SJSA1 (cell line): ENCODE results near the gene TEAD1. TPM values are rescaled to one million over a fixed set of nuclear protein-coding genes. Genes with fewer than 3 reads are reported as not detected.
A peak's percentile ranks its signal among the peaks of the same experiment; 100 is the strongest.

Source experiments
- DNase-seq, 2 experiments: peaks; one replicate each; pipeline ENCODE4 v3.0.0-alpha.2; 2015 to 2020; ENCODE audit warnings: low spot score in 2 of 2, low read depth in 1 of 2
- H3K27ac ChIP-seq: fragments of 250-450 bp; sonication (Bioruptor Pico); 2 replicates; pipeline ENCODE4 v1.5.1; 2020; ENCODE audit warnings: mild to moderate bottlenecking, moderate library complexity
- H3K27me3 ChIP-seq: fragments of 250-450 bp; sonication (Bioruptor Pico); replicated peaks from 2 replicates; pipeline ENCODE4 v1.5.1; 2020; ENCODE audit warnings: mild to moderate bottlenecking, moderate library complexity
- H3K36me3 ChIP-seq: fragments of 250-450 bp; sonication (Bioruptor Pico); 2 replicates; pipeline ENCODE4 v1.5.1; 2020; ENCODE audit warnings: mild to moderate bottlenecking
- H3K4me1 ChIP-seq: fragments of 250-450 bp; sonication (Bioruptor Pico); replicated peaks from 2 replicates; pipeline ENCODE4 v1.6.1; 2021; ENCODE audit warnings: mild to moderate bottlenecking
- H3K4me3 ChIP-seq: fragments of 250-450 bp; sonication (Bioruptor Pico); 2 replicates; pipeline ENCODE4 v1.5.1; 2020; ENCODE audit warnings: mild to moderate bottlenecking
- H3K9me3 ChIP-seq: fragments of 250-450 bp; sonication (Bioruptor Pico); replicated peaks from 2 replicates; pipeline ENCODE4 v1.5.1; 2020; ENCODE audit warnings: mild to moderate bottlenecking
- total RNA-seq: library from RNA; depleted of rRNA; stranded (reverse); fragments of >200 nt; shearing (Covaris generic); gene quantifications from 2 replicates; pipeline ENCODE4 v1.2.3, GENCODE V29; 2014

TEAD1 gene
- total RNA-seq, 1 experiment from 2014 or later: 123 TPM

GRCh38 chr11:12962306-12962705 lies 288.1 kb downstream of the TEAD1 start:
- Histone ChIP-seq H3K27ac (no peak overlapping the region), H3K27me3 (0 out of 2 replicates have a peak, but pooled peaks cover 2% of the 10 kb centered on the region), H3K9me3 (no peaks in the 10 kb centered on the region), H3K4me3 (no peak overlapping the region), H3K4me1 (no peaks in the 10 kb centered on the region), H3K36me3 (no peaks in the 10 kb centered on the region)
- DNase-seq: no peak

- Histone ChIP-seq H3K9me3 (no peaks in the 10 kb centered on the region), H3K4me3 (no peak overlapping the region), H3K27ac (no peak overlapping the region), H3K36me3 (no peaks in the 10 kb centered on the region), H3K27me3 (0 out of 2 replicates have a peak, but pooled peaks cover 2% of the 10 kb centered on the region), H3K4me1 (no peaks in the 10 kb centered on the region)
- DNase-seq: no peak
These were observed 288.8 kb downstream of the TEAD1 start for GRCh38 chr11:12963051-12963450.

DNA sequence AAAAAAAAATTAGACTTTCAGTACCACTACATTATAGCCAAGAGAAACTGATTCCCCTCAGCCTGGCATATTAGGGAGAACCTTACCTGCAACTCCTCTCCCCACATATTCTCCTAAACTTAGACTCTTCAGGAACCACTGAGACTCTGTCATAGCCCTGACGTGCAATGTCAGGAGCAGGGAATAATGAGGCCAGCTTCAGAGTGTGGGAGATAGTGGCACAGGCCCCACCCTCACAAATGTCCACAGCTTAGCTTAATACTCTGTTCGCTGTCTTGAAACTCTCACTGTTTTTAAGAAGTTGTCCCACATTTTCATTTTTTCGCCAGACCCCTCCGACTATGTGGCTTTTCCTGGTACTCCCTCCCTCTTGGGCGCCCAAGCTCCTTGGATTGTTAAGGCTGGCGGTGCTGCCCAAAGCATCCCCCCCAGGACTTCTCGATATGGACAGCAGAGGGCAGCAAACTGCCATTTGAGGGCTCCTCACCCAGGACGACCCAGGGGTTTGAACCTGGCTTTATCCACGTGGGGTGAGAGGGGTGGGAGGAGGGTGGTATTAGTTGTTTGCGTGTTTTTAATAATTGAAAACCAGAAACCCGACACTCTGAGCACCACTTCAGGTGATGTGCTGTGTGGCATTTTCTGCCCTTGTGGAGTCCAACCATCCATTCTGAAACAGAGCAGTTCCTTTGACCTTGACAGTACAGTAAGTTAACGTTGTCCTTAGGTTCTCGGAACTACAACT lies 289.7 kb downstream of the TEAD1 start:
- 0 out of 2 replicates have a peak, but pooled peaks cover 2% of the 10 kb centered on the region for H3K27me3 ChIP-seq
- H3K36me3 ChIP-seq: no peaks in the 10 kb centered on the region
- H3K9me3 ChIP-seq: no peaks in the 10 kb centered on the region
- no peak overlapping the region for H3K4me3 ChIP-seq
- no peak overlapping the region for H3K27ac ChIP-seq
- H3K4me1 ChIP-seq: no peaks in the 10 kb centered on the region
- DNase-seq: peak; percentile 78 to 85

GRCh38 chr11:12964650-12965049 lies 290.4 kb downstream of the TEAD1 start:
- Histone ChIP-seq H3K4me1 (no peaks in the 10 kb centered on the region), H3K9me3 (no peaks in the 10 kb centered on the region), H3K4me3 (no peak overlapping the region), H3K27me3 (peaks cover 3% of the 10 kb centered on the region; the same call in 1 of the 2 replicates), H3K36me3 (no peaks in the 10 kb centered on the region), H3K27ac (no peak overlapping the region)
- no peak for DNase-seq

DNA sequence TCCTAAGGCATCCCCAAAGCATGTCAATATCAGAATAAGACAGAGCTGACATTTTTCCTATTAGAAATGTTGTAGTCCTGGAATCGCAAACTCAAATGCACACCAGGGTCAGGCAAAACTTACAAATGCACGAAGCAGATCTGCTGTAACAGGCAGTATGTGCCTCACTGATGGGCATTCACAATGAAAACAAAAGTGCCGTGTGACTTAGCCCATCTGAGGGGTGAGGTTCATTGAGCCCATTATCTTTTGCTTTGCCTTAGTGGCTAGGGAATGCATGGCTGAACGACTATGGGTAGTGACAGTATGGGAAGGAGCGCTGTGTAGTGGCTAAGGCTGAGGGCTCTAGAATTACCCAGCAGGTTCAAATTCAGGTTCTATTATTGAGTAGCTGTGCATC lies 291.8 kb downstream of the TEAD1 start:
- H3K4me1 ChIP-seq: no peaks in the 10 kb centered on the region
- no peak overlapping the region for H3K27ac ChIP-seq
- H3K27me3 ChIP-seq: peaks cover 10% of the 10 kb centered on the region; the same call in 1 of the 2 replicates
- DNase-seq: no peak
- H3K36me3 ChIP-seq: no peaks in the 10 kb centered on the region
- H3K4me3 ChIP-seq: no peak overlapping the region
- no peaks in the 10 kb centered on the region for H3K9me3 ChIP-seq

DNA sequence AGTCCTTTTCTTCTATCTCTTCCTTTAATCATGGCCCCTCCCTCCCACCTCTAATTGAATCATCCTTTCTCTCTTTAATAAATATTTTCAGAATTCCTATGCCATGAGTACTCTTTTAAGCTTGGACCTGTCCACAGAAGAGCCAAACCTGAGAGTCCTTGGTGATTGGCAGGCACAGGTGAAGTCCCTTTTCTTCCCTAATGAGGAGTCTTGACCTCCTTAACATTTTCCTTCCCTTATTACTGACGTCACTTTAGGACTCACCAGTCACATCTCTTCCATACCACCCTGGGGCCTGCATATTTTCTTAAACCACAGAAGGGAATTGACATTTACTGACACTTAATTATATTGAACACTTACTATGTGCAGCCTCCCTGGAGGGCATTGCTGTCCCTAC lies 293.9 kb downstream of the TEAD1 start:
- Histone ChIP-seq H3K4me1 (no peaks in the 10 kb centered on the region), H3K4me3 (no peak overlapping the region), H3K9me3 (no peaks in the 10 kb centered on the region), H3K27me3 (peaks cover 22% of the 10 kb centered on the region; the same call in 1 of the 2 replicates), H3K27ac (no peak overlapping the region), H3K36me3 (no peaks in the 10 kb centered on the region)
- DNase-seq: no peak

DNA sequence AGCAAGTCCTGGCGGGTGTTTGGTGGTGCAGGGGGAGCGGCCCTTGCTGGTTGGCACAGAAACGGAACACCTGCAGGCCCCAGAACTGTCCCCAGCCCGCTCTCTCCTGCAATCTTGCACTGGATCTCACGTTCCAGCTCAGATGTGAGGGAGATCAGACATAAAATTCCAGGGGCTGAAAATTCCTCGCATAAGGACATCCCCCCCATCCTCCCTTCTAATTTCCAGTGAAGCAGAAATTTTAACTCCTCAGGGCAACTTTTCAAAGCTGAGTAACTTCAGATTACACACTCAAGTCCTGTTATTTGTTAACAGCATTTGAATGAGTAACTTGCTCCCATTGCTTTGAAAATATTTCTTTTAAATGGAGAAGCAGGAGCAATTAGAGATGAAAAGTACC lies 294.6 kb downstream of the TEAD1 start:
- Histone ChIP-seq H3K27ac (no peak overlapping the region), H3K36me3 (no peaks in the 10 kb centered on the region), H3K27me3 (peaks cover 23% of the 10 kb centered on the region; the same call in 1 of the 2 replicates), H3K9me3 (no peaks in the 10 kb centered on the region), H3K4me3 (no peak overlapping the region), H3K4me1 (no peaks in the 10 kb centered on the region)
- DNase-seq: no peak

DNA sequence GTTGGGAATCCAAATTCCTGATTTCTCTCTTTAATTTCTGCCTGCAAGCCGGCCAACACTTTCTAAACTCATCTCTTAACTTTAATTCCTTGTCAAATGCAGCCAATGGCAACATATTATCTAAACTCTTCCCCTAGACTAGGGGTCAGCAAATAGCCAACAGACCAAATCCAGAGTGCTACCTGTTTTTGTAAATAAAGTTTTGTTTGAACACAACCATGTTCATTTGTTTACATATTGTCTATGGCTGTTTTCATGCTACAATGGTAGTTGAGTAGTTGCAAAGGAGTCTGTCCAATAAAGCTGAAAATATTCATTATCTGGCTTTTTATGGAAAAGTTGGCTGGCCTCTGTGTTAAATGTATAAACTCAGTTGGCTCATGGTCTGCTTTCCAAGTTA lies 297.7 kb downstream of the TEAD1 start:
- Histone ChIP-seq H3K4me3 (no peak overlapping the region), H3K4me1 (no peaks in the 10 kb centered on the region), H3K27me3 (peaks cover 36% of the 10 kb centered on the region), H3K36me3 (no peaks in the 10 kb centered on the region), H3K27ac (no peak overlapping the region), H3K9me3 (no peaks in the 10 kb centered on the region)
- no peak for DNase-seq

GRCh38 chr11:12973528-12974181 lies 299.4 kb downstream of the TEAD1 start:
- no peaks in the 10 kb centered on the region for H3K36me3 ChIP-seq
- H3K4me3 ChIP-seq: no peak overlapping the region
- DNase-seq: no peak
- peaks cover 50% of the 10 kb centered on the region for H3K27me3 ChIP-seq
- no peaks in the 10 kb centered on the region for H3K4me1 ChIP-seq
- H3K27ac ChIP-seq: no peak overlapping the region
- no peaks in the 10 kb centered on the region for H3K9me3 ChIP-seq

GRCh38 chr11:12975195-12975594 lies 301.0 kb downstream of the TEAD1 start:
- H3K4me1 ChIP-seq: no peaks in the 10 kb centered on the region
- H3K36me3 ChIP-seq: no peaks in the 10 kb centered on the region
- H3K9me3 ChIP-seq: no peaks in the 10 kb centered on the region
- H3K27me3 ChIP-seq: peaks cover 48% of the 10 kb centered on the region
- no peak overlapping the region for H3K27ac ChIP-seq
- no peak for DNase-seq
- no peak overlapping the region for H3K4me3 ChIP-seq

- Histone ChIP-seq H3K27ac (no peak overlapping the region), H3K27me3 (peaks cover 57% of the 10 kb centered on the region), H3K9me3 (no peaks in the 10 kb centered on the region), H3K36me3 (no peaks in the 10 kb centered on the region), H3K4me3 (no peak overlapping the region), H3K4me1 (no peaks in the 10 kb centered on the region)
- DNase-seq: no peak
These were observed 305.9 kb downstream of the TEAD1 start for GRCh38 chr11:12979928-12980689.

DNA sequence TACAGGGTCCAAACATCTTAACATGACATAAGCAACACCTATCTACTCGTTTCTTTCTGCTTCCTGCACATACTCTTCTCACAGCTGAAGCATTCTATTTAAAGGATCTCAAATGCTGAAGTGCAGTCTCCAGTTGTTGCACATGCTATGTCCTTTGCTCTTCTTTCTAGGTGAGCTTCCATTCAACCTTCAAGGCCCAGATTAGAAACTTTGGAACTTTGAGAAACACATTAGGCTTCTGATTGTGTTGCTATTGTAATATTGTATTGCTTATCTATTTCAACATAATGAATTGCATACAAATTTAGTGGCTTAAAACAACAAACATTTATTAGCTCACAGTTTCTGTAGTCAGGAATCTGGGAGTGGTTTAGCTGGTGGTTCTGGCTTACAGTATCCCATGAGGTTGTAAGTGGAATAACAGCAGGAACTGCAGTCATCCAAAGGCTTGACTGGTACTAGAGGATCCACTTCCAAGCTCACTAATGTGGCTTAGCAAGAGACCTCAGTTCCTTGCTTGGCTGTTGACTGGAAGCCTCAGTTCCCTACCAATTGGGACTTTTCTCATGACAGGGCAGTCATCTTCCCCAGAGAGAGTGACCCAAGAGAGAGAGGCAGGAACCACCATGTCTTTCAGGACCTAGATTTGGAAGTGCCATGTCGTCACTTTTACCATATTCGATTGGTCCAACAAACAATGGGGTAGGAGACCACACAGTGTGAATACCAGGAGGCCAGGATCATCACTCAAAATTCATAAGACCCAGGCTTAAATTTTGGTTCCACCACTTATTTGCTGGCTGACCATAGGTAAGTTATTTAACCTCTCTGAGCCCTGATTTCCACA lies 307.7 kb downstream of the TEAD1 start:
- no peak for DNase-seq

GRCh38 chr11:12983336-12983735 lies 309.1 kb downstream of the TEAD1 start:
- peaks cover 47% of the 10 kb centered on the region for H3K27me3 ChIP-seq
- DNase-seq: no peak
- H3K4me1 ChIP-seq: no peaks in the 10 kb centered on the region
- no peaks in the 10 kb centered on the region for H3K36me3 ChIP-seq
- no peak overlapping the region for H3K4me3 ChIP-seq
- no peak overlapping the region for H3K27ac ChIP-seq
- no peaks in the 10 kb centered on the region for H3K9me3 ChIP-seq

More for the DNA sequence above, 307.7 kb downstream of the TEAD1 start:
- H3K36me3 ChIP-seq: no peaks in the 10 kb centered on the region
- no peaks in the 10 kb centered on the region for H3K4me1 ChIP-seq
- H3K9me3 ChIP-seq: no peaks in the 10 kb centered on the region
- no peak overlapping the region for H3K27ac ChIP-seq
- no peak overlapping the region for H3K4me3 ChIP-seq
- peaks cover 58% of the 10 kb centered on the region for H3K27me3 ChIP-seq
